Neural progenitor cell (in vitro differentiated cells): ENCODE results near the gene TSPAN4. TPM values are rescaled to one million over a fixed set of nuclear protein-coding genes. Genes with fewer than 3 reads are reported as not detected.

Experiments used
- DNase-seq: peaks from one replicate; pipeline ENCODE4 v3.0.0-alpha.2; 2016; ENCODE audit warnings: low spot score
- H2AFZ ChIP-seq: fragments of 200-600 bp; sonication (generic); replicated peaks from 2 replicates; pipeline ENCODE4 v1.6.1; 2016; ENCODE audit warnings: antibody characterized with exemption
- H3F3A ChIP-seq: fragments of 200-600 bp; sonication (generic); 2 replicates; pipeline ENCODE4 v1.6.1; 2016; ENCODE audit warnings: antibody characterized with exemption, low read depth
- H3K27ac ChIP-seq: fragments of 200-600 bp; sonication (generic); 2 replicates; pipeline ENCODE4 v1.5.1; 2016; ENCODE audit warnings: mild to moderate bottlenecking
- H3K27me3 ChIP-seq: fragments of 200-600 bp; sonication (generic); 2 replicates; pipeline ENCODE4 v1.6.1; 2016; ENCODE audit warnings: mild to moderate bottlenecking, moderate library complexity
- H3K36me3 ChIP-seq: fragments of 200-600 bp; sonication (generic); 2 replicates; pipeline ENCODE4 v1.5.1; 2016
- H3K4me1 ChIP-seq: fragments of 200-600 bp; sonication (generic); 2 replicates; pipeline ENCODE4 v1.6.1; 2016; ENCODE audit warnings: mixed run types
- H3K4me2 ChIP-seq: fragments of 200-600 bp; sonication (generic); 2 replicates; pipeline ENCODE4 v1.6.1; 2016
- H3K4me3 ChIP-seq: fragments of 200-600 bp; sonication (generic); 2 replicates; pipeline ENCODE4 v1.5.1; 2016
- H3K79me2 ChIP-seq: fragments of 200-600 bp; sonication (generic); 2 replicates; pipeline ENCODE4 v1.6.1; 2016; ENCODE audit warnings: low read depth
- H3K9ac ChIP-seq: fragments of 200-600 bp; sonication (generic); 2 replicates; pipeline ENCODE4 v1.6.1; 2016
- H3K9me3 ChIP-seq: fragments of 200-600 bp; sonication (generic); 2 replicates; pipeline ENCODE4 v1.5.1; 2016; ENCODE audit warnings: low read depth
- H4K20me1 ChIP-seq: fragments of 200-600 bp; sonication (generic); 2 replicates; pipeline ENCODE4 v1.6.1; 2016; ENCODE audit warnings: low read depth
- H3K27ac Mint-ChIP-seq: 3 replicates; pipeline ENCODE4 v1.8.0; 2021; ENCODE audit warnings: mixed read lengths
- H3K27me3 Mint-ChIP-seq: 2 replicates; pipeline ENCODE4 v1.8.0; 2022; ENCODE audit warnings: low read depth, mild to moderate bottlenecking, inconsistent platforms, moderate library complexity, mixed read lengths; ENCODE audit not compliant: insufficient read depth
- H3K36me3 Mint-ChIP-seq: 3 replicates; pipeline ENCODE4 v1.8.0; 2021; ENCODE audit warnings: mixed read lengths
- H3K4me1 Mint-ChIP-seq: 3 replicates; pipeline ENCODE4 v1.8.0; 2021; ENCODE audit warnings: mixed read lengths
- H3K4me3 Mint-ChIP-seq: 3 replicates; pipeline ENCODE4 v1.8.0; 2021; ENCODE audit warnings: mild to moderate bottlenecking, moderate library complexity, mixed read lengths
- H3K9me3 Mint-ChIP-seq: 3 replicates; pipeline ENCODE4 v1.8.0; 2020; ENCODE audit warnings: mixed read lengths
- CTCF ChIP-seq: fragments of 200-600 bp; sonication (generic); IDR thresholded peaks from 2 replicates; pipeline ENCODE4 v1.5.1; 2017; ENCODE audit warnings: antibody characterized with exemption, mild to moderate bottlenecking
- EZH2 ChIP-seq: fragments of 200-600 bp; sonication (generic); IDR thresholded peaks from 2 replicates; pipeline ENCODE4 v1.6.1; 2017; ENCODE audit warnings: antibody characterized with exemption, mild to moderate bottlenecking, moderate library complexity
- EZH2phosphoT487 ChIP-seq: fragments of 200-600 bp; sonication (generic); IDR thresholded peaks from 2 replicates; pipeline ENCODE4 v1.6.1; 2017; ENCODE audit warnings: antibody characterized with exemption
- total RNA-seq: library from RNA; depleted of rRNA; stranded (reverse); fragments of >200 nt; gene quantifications from 2 replicates; pipeline ENCODE4 v1.2.3, GENCODE V29; 2015; ENCODE audit warnings: low replicate concordance

The TSPAN4 gene
- total RNA-seq, 1 donor from 2014 or later = 19.6 TPM

DNA sequence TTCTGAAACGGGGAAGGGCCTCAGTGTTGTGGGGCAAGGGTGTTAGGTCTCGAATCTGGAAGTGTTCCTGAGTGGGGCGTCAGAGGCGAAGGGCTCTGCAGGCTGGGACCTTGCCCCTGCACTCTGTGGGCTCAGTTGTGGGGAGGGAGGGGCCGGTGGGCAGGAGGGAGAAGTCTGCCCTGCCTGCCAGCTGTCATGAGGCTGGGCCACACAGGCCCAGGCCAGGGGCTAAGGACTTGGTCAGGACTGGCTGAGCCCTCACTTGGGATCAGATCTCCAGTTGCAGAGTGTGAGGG lies 14.8 kb upstream of the TSPAN4 start, which contains the start of gene CRACR2B:
CRACR2B (plus strand) TSS at position 23 of the 296 bp plus-strand sequence. CDS start 689 bp downstream, outside the sequence.
- Histone ChIP-seq H3K9ac (no peak within 1 kb of the TSS), H3F3A (peaks cover 60% of the 10 kb centered on the region), H3K9me3 (no peaks in the 10 kb centered on the region), H3K36me3 (no peaks in the 10 kb centered on the region), H3K79me2 (no peaks in the 10 kb centered on the region), H3K4me1 (peaks cover 54% of the 10 kb centered on the region), H3K27ac (no peak within 1 kb of the TSS), H3K4me3 (peak within 1 kb of the TSS; percentile 50), H2AFZ (peak within 1 kb of the TSS; percentile 7), H3K27me3 (peaks cover 76% of the 10 kb centered on the region), H4K20me1 (peaks cover 56% of the 10 kb centered on the region), H3K4me2 (peak within 1 kb of the TSS; percentile 80)
- DNase-seq = no peak
- H3K27ac Mint-ChIP-seq = no peak within 1 kb of the TSS
- peak within 1 kb of the TSS; percentile 78 for H3K4me3 Mint-ChIP-seq
- H3K4me1 Mint-ChIP-seq = peaks cover 39% of the 10 kb centered on the region
- no peak for TF ChIP-seq EZH2phosphoT487
- no peak for TF ChIP-seq CTCF
- TF ChIP-seq EZH2 = no peak
- peaks cover 4% of the 10 kb centered on the region for H3K36me3 Mint-ChIP-seq
- no peaks in the 10 kb centered on the region for H3K9me3 Mint-ChIP-seq
- H3K27me3 Mint-ChIP-seq = peaks cover 38% of the 10 kb centered on the region

- Histone ChIP-seq H2AFZ (no peak overlapping the region), H3K4me2 (peak overlapping the region; percentile 80), H3K4me3 (peak overlapping the region; percentile 45), H3K36me3 (no peaks in the 10 kb centered on the region), H3K27me3 (peaks cover 76% of the 10 kb centered on the region), H3K79me2 (no peaks in the 10 kb centered on the region), H4K20me1 (peaks cover 54% of the 10 kb centered on the region), H3K27ac (no peak overlapping the region), H3K9me3 (no peaks in the 10 kb centered on the region), H3K9ac (no peak overlapping the region), H3F3A (peaks cover 60% of the 10 kb centered on the region), H3K4me1 (peaks cover 54% of the 10 kb centered on the region)
- TF ChIP-seq EZH2 (no peak), EZH2phosphoT487 (no peak), CTCF (no peak)
- H3K9me3 Mint-ChIP-seq = no peaks in the 10 kb centered on the region
- H3K27me3 Mint-ChIP-seq = peaks cover 38% of the 10 kb centered on the region
- H3K27ac Mint-ChIP-seq = no peak overlapping the region
- DNase-seq = peak; percentile 51
- peak overlapping the region; percentile 76 for H3K4me3 Mint-ChIP-seq
- H3K4me1 Mint-ChIP-seq = peaks cover 39% of the 10 kb centered on the region
- H3K36me3 Mint-ChIP-seq = peaks cover 4% of the 10 kb centered on the region
Observed at GRCh38 chr11:828506-829175, 14.0 kb upstream of the TSPAN4 start.

DNA sequence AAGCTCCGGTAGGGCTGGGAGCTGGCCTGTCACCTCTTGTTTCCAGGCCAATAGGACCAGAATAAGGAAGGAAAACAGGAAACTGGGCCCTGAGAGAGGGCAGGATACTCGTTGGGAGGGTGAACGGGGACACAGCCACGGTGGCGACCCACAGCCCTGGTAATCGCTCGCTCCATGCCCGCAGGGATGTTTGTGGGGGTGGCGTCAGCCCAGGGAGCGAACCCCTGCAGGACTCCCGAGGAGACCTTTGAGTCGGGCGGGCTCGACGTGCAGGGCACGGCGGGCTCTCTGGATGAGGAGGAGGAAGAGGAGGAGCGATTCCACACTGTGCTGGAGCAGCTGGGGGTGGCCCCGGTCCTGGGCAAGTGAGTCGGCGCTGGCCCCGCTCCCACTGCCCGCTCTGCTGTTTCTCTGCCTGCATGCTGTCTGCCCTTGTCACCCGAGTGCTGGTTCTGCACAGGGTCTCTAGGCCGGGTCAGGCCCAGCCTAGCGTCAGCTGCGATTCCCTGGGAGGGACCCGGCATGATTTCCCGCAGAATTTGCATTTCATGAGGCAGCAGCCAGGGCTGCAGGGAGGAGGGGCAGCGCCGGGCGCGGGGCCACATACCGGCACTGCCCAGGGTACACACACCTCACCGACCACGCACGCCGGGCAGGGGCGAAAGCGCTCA lies 13.3 kb upstream of the TSPAN4 start:
- Histone ChIP-seq H4K20me1 (peaks cover 61% of the 10 kb centered on the region), H3K4me3 (peak overlapping the region; percentile 45), H3F3A (peaks cover 60% of the 10 kb centered on the region), H3K79me2 (no peaks in the 10 kb centered on the region), H3K9ac (no peak overlapping the region), H3K36me3 (no peaks in the 10 kb centered on the region), H3K4me1 (peaks cover 54% of the 10 kb centered on the region), H3K4me2 (peak overlapping the region; percentile 80), H3K9me3 (no peaks in the 10 kb centered on the region), H2AFZ (no peak overlapping the region), H3K27me3 (peaks cover 76% of the 10 kb centered on the region), H3K27ac (no peak overlapping the region)
- Mint-ChIP-seq H3K36me3 (peaks cover 4% of the 10 kb centered on the region), H3K4me3 (peak overlapping the region; percentile 76), H3K4me1 (peaks cover 46% of the 10 kb centered on the region), H3K9me3 (no peaks in the 10 kb centered on the region), H3K27ac (no peak overlapping the region), H3K27me3 (peaks cover 39% of the 10 kb centered on the region)
- DNase-seq = peak; percentile 57
- peak; percentile 34 for TF ChIP-seq EZH2
- TF ChIP-seq EZH2phosphoT487 = no peak

- no peak overlapping the region for H2AFZ ChIP-seq
- peaks cover 4% of the 10 kb centered on the region for H3K36me3 Mint-ChIP-seq
- peaks cover 54% of the 10 kb centered on the region for H3K4me1 ChIP-seq
- H3K27me3 ChIP-seq = peaks cover 76% of the 10 kb centered on the region
- peak overlapping the region; percentile 45 for H3K4me3 ChIP-seq
- H3K79me2 ChIP-seq = no peaks in the 10 kb centered on the region
- H3K4me3 Mint-ChIP-seq = peak overlapping the region; percentile 76
- peak overlapping the region; percentile 80 for H3K4me2 ChIP-seq
- H3K36me3 ChIP-seq = no peaks in the 10 kb centered on the region
- H3K9me3 Mint-ChIP-seq = no peaks in the 10 kb centered on the region
- H4K20me1 ChIP-seq = peaks cover 67% of the 10 kb centered on the region
- peaks cover 46% of the 10 kb centered on the region for H3K4me1 Mint-ChIP-seq
- H3K27ac ChIP-seq = no peak overlapping the region
- peak; percentile 67 for TF ChIP-seq EZH2
- no peak for TF ChIP-seq EZH2phosphoT487
- H3K9ac ChIP-seq = no peak overlapping the region
- no peak overlapping the region for H3K27ac Mint-ChIP-seq
- H3K27me3 Mint-ChIP-seq = peaks cover 39% of the 10 kb centered on the region
- peaks cover 60% of the 10 kb centered on the region for H3F3A ChIP-seq
- H3K9me3 ChIP-seq = no peaks in the 10 kb centered on the region
- DNase-seq = no peak
Observed at GRCh38 chr11:829847-830294, 12.8 kb upstream of the TSPAN4 start.
